OCI-LY3 (cell line): Measurements from ENCODE around the gene CA10.

Source experiments
- H2AFZ ChIP-seq: fragments of 200-600, 300-600 bp; shearing (Covaris generic); 2 replicates; pipeline ENCODE4 v1.6.0; 2014; ENCODE audit warnings: antibody characterized with exemption, low read depth, low read length
- H3K27ac ChIP-seq: fragments of 200-600, 300-600 bp; sonication (generic); 2 replicates; pipeline ENCODE4 v1.5.1; 2014; ENCODE audit warnings: mild to moderate bottlenecking, low read length, moderate library complexity, mixed read lengths
- H3K27me3 ChIP-seq: fragments of 200-600, 300-600 bp; sonication (generic); 2 replicates; pipeline ENCODE4 v1.6.1; 2014; ENCODE audit warnings: low read depth, low read length, mixed read lengths
- H3K36me3 ChIP-seq: fragments of 200-600, 300-600 bp; sonication (generic); replicated peaks from 2 replicates; pipeline ENCODE3; 2014; ENCODE audit warnings: low read depth, low read length, mixed read lengths
- H3K4me1 ChIP-seq: fragments of 300-600, 200-600 bp; sonication (generic); 2 replicates; pipeline ENCODE4 v1.6.1; 2014; ENCODE audit warnings: low read length, mixed read lengths
- H3K4me2 ChIP-seq: fragments of 200-600, 300-600 bp; sonication (generic); 2 replicates; pipeline ENCODE4 v1.6.1; 2014; ENCODE audit warnings: low read length, mixed read lengths
- H3K4me3 ChIP-seq: fragments of 300-600, 200-600 bp; sonication (generic); 2 replicates; pipeline ENCODE4 v1.5.1; 2014; ENCODE audit warnings: antibody characterized with exemption, mild to moderate bottlenecking, low read length, moderate library complexity
- H3K79me2 ChIP-seq: fragments of 300-600, 200-600 bp; shearing (Covaris generic); 2 replicates; pipeline ENCODE4 v1.6.1; 2014; ENCODE audit warnings: mild to moderate bottlenecking, low read length, mixed read lengths
- H3K9ac ChIP-seq: fragments of 300-600, 200-600 bp; shearing (Covaris generic); 2 replicates; pipeline ENCODE4 v1.6.0; 2014; ENCODE audit warnings: mild to moderate bottlenecking, low read length, moderate library complexity
- H3K9me3 ChIP-seq: fragments of 200-600, 300-600 bp; shearing (Covaris generic); 2 replicates; pipeline ENCODE4 v1.6.1; 2014; ENCODE audit warnings: low read length, mixed read lengths; ENCODE audit not compliant: insufficient read depth
- H4K20me1 ChIP-seq: fragments of 200-600, 300-600 bp; sonication (generic); 2 replicates; pipeline ENCODE4 v1.6.1; 2016; ENCODE audit warnings: low read length, mixed read lengths; ENCODE audit not compliant: insufficient read depth
- EZH2phosphoT487 ChIP-seq: fragments of 200-600 bp; shearing (Covaris generic); IDR thresholded peaks from 2 replicates; pipeline ENCODE4 v1.6.1; 2018; ENCODE audit warnings: antibody characterized with exemption, mixed run types, low read depth
- TF ChIP-seq, protein P1 (sequence below): fragments of 200-600, 300-600 bp; sonication (generic); IDR thresholded peaks from 2 replicates; pipeline ENCODE4 v1.5.1; 2014; ENCODE audit warnings: antibody characterized with exemption, low read length, low read depth

The CA10 gene

DNA sequence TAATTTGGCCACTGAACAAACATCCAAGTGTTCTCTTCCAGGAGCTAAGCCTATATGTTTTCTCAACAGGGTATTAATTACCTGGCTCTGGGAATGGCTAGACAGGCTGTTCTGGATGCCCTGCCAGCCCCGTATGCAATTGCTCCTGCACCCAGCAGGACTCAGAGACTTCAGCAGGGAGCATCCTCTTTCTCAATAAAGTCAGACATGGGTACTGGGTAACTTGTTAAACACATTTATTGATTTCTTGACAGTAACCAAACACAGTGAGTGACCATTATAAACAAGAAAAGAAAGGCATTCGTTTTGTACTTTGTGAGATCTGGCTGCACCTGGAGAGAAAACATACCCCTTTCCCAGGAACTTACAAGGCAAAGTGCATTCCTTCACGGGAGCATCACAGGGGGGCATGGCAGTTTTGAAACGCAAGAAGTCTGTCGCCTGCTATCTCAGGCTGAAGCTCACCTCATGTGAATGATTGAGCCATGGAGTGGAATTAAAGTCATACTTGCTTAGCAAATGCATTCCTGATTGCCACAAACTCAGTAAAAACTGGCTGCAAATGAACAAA lies 528.3 kb downstream of the CA10 start:
- TF ChIP-seq, protein P1, sequence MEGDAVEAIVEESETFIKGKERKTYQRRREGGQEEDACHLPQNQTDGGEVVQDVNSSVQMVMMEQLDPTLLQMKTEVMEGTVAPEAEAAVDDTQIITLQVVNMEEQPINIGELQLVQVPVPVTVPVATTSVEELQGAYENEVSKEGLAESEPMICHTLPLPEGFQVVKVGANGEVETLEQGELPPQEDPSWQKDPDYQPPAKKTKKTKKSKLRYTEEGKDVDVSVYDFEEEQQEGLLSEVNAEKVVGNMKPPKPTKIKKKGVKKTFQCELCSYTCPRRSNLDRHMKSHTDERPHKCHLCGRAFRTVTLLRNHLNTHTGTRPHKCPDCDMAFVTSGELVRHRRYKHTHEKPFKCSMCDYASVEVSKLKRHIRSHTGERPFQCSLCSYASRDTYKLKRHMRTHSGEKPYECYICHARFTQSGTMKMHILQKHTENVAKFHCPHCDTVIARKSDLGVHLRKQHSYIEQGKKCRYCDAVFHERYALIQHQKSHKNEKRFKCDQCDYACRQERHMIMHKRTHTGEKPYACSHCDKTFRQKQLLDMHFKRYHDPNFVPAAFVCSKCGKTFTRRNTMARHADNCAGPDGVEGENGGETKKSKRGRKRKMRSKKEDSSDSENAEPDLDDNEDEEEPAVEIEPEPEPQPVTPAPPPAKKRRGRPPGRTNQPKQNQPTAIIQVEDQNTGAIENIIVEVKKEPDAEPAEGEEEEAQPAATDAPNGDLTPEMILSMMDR, result no peak
- no peak for TF ChIP-seq EZH2phosphoT487
- no peaks in the 10 kb centered on the region for H4K20me1 ChIP-seq

DNA sequence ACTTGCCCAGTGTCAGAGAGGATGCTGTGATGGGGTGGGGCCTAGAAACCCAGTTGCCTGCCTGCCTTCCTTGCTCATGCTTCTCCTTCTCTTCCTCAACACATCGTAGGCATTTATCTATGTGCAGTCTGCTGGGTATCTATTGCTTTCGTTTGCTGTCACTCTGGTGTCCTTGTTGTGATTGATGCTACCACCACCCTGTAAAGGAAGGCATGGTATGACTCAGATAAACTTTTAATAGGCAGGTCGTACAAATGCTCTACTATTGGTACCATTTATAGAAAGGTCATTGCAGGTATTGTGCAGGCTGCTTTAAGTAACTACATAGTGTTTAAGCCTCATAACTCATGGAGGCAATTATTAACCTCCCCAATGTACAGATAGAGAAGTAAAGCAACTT lies 529.3 kb downstream of the CA10 start:
- TF ChIP-seq, protein P1, result no peak
- no peak for TF ChIP-seq EZH2phosphoT487
- H4K20me1 ChIP-seq, result no peaks in the 10 kb centered on the region
- no peaks in the 10 kb centered on the region for H3K36me3 ChIP-seq
- no peak overlapping the region for H2AFZ ChIP-seq
- no peaks in the 10 kb centered on the region for H3K9me3 ChIP-seq
- H3K27ac ChIP-seq, result no peak overlapping the region
- H3K27me3 ChIP-seq, result peaks cover 7% of the 10 kb centered on the region; the same call in 1 of the 2 replicates
- H3K4me1 ChIP-seq, result no peaks in the 10 kb centered on the region
- no peaks in the 10 kb centered on the region for H3K79me2 ChIP-seq
- no peak overlapping the region for H3K4me3 ChIP-seq
- H3K4me2 ChIP-seq, result no peak overlapping the region
- H3K9ac ChIP-seq, result no peak overlapping the region

More for the DNA sequence above, 528.3 kb downstream of the CA10 start:
- H3K9me3 ChIP-seq, result no peaks in the 10 kb centered on the region
- peaks cover 7% of the 10 kb centered on the region; the same call in 1 of the 2 replicates for H3K27me3 ChIP-seq
- H3K36me3 ChIP-seq, result no peaks in the 10 kb centered on the region
- no peak overlapping the region for H3K4me2 ChIP-seq
- H3K4me1 ChIP-seq, result no peaks in the 10 kb centered on the region
- no peak overlapping the region for H3K9ac ChIP-seq
- H3K27ac ChIP-seq, result no peak overlapping the region
- H2AFZ ChIP-seq, result no peak overlapping the region
- no peak overlapping the region for H3K4me3 ChIP-seq
- no peaks in the 10 kb centered on the region for H3K79me2 ChIP-seq

DNA sequence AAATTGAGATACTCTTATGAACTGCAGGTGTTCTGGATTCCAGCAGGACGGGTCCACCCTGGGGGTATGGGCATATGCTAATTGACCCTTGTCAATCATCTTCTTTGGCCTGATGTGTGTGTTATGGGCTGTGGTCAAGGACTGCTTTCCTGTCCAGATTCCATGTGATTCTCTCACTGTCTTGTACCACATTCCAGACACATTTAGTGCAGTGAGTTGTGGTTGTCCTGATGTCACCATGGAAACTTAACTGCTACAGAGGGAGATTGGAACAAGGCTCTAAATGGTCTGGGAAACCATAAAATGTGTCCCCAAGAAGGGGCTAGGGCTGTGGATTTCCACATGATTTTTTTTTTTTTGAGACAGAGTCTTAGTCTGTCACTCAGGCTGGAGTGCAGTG lies 530.7 kb downstream of the CA10 start:
- peaks cover 7% of the 10 kb centered on the region; the same call in 1 of the 2 replicates for H3K27me3 ChIP-seq
- no peak overlapping the region for H3K27ac ChIP-seq
- H3K9ac ChIP-seq, result no peak overlapping the region
- no peak overlapping the region for H3K4me2 ChIP-seq
- no peaks in the 10 kb centered on the region for H3K79me2 ChIP-seq
- no peaks in the 10 kb centered on the region for H4K20me1 ChIP-seq
- H3K9me3 ChIP-seq, result no peaks in the 10 kb centered on the region
- H2AFZ ChIP-seq, result no peak overlapping the region
- H3K4me3 ChIP-seq, result no peak overlapping the region
- TF ChIP-seq, protein P1, result no peak
- no peak for TF ChIP-seq EZH2phosphoT487
- no peaks in the 10 kb centered on the region for H3K36me3 ChIP-seq
- no peaks in the 10 kb centered on the region for H3K4me1 ChIP-seq

DNA sequence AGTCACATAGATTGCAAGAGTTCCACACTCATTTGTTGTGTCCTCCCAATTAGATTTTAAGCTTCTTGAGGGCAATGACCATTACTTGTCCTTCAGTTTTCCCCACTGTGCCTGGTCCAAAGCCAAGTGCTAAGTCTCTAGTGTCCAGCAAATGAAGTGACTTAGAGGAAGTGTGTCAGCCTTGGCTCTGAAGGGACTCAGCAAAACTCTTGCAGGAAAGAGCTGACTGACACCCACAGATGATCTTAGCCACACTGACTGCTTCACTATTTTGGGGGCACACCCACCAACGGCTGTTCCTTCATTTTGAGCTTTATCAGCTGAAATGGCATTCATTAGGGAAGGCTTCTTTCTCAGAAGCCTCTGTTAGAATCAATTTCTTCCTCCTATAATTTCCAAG lies 540.0 kb downstream of the CA10 start:
- H3K27me3 ChIP-seq, result no peaks in the 10 kb centered on the region
- no peak overlapping the region for H3K4me2 ChIP-seq
- H2AFZ ChIP-seq, result no peak overlapping the region
- H3K79me2 ChIP-seq, result no peaks in the 10 kb centered on the region
- H4K20me1 ChIP-seq, result no peaks in the 10 kb centered on the region
- no peaks in the 10 kb centered on the region for H3K9me3 ChIP-seq
- H3K4me3 ChIP-seq, result no peak overlapping the region
- H3K27ac ChIP-seq, result no peak overlapping the region
- H3K36me3 ChIP-seq, result no peaks in the 10 kb centered on the region
- no peaks in the 10 kb centered on the region for H3K4me1 ChIP-seq
- TF ChIP-seq EZH2phosphoT487, result no peak
- TF ChIP-seq, protein P1, result no peak
- no peak overlapping the region for H3K9ac ChIP-seq
